ENCODE results near the gene SERPINI2. TPM values are rescaled to one million over a fixed set of nuclear protein-coding genes. Genes with fewer than 3 reads are reported as not detected.

The SERPINI2 gene
- not detected for total RNA-seq

DNA sequence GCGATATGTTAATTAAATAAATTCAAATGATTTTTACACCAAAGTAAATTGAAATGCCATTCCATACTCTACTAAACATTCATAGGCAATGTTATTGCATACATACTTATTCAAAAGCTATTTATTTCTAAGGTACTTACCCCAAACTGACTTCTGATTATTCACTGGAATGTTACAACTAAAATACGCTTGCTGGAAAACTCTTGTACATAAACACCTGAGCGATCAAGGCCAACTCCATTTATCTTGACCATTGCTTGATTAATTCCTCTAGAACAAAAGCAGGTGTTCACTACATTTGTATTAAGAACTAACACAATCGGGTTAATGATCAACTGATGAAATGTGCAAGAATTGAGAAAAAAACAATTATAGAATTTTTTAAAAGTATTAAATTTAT is at the start of gene SERPINI2:
TSS of gene SERPINI2 (minus strand) at position 180 of the 400 bp plus-strand sequence. CDS start 2,208 bp downstream, outside the sequence.
- no peaks in the 10 kb centered on the region for H3K36me3 Mint-ChIP-seq
- H3K4me1 Mint-ChIP-seq, result no peaks in the 10 kb centered on the region
- no peak within 1 kb of the TSS for H3K4me3 Mint-ChIP-seq
- no peaks in the 10 kb centered on the region for H3K9me3 Mint-ChIP-seq (ENCODE audit: low read depth)
- H3K27me3 Mint-ChIP-seq, result no peaks in the 10 kb centered on the region
- CTCF ChIA-PET, result no interaction called here
- H3K27ac Mint-ChIP-seq, result no peak within 1 kb of the TSS
- DNase-seq, result no peak
- ATAC-seq, result no peak

DNA sequence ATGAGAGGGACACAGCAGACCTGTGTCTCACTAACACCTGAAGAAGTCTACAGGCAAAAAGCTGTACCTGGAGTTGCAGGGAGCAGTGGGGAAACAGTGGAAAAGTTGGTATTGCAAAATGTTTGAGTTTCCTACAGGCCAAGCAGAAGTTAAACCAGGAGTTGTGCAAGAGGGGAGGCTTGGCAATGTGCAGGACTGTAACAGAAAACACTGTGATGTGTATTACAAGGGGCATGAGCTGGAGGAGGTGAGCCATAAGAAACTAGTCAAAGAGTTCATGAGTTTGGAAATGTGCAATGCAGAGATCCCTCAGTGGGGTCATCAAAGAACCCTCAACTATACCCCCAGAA is 47.1 kb upstream of the SERPINI2 start:
- Mint-ChIP-seq H3K9me3 (ENCODE audit: low read depth) (no peaks in the 10 kb centered on the region), H3K27ac (no peak overlapping the region), H3K36me3 (no peaks in the 10 kb centered on the region), H3K27me3 (no peaks in the 10 kb centered on the region), H3K4me3 (no peak overlapping the region), H3K4me1 (no peaks in the 10 kb centered on the region)
- CTCF ChIA-PET, result no interaction called here
- DNase-seq (no peak), ATAC-seq (no peak)

GRCh38 chr3:167520266-167521005 is 46.6 kb upstream of the SERPINI2 start:
- Mint-ChIP-seq H3K36me3 (no peaks in the 10 kb centered on the region), H3K27ac (no peak overlapping the region), H3K4me3 (no peak overlapping the region), H3K4me1 (no peaks in the 10 kb centered on the region), H3K9me3 (ENCODE audit: low read depth) (no peaks in the 10 kb centered on the region), H3K27me3 (no peaks in the 10 kb centered on the region)
- DNase-seq, result no peak
- CTCF ChIA-PET, result no interaction called here
- no peak for ATAC-seq

- ATAC-seq (no peak), DNase-seq (no peak)
- Mint-ChIP-seq H3K9me3 (ENCODE audit: low read depth) (no peaks in the 10 kb centered on the region), H3K4me1 (no peaks in the 10 kb centered on the region), H3K36me3 (no peaks in the 10 kb centered on the region), H3K27me3 (no peaks in the 10 kb centered on the region), H3K4me3 (no peak overlapping the region), H3K27ac (no peak overlapping the region)
- CTCF ChIA-PET, result no interaction called here
Measured at GRCh38 chr3:167507954-167508353, 34.1 kb upstream of the SERPINI2 start.

GRCh38 chr3:167502401-167502800 is 28.6 kb upstream of the SERPINI2 start:
- CTCF ChIA-PET, result no interaction called here
- Mint-ChIP-seq H3K27ac (no peak overlapping the region), H3K36me3 (no peaks in the 10 kb centered on the region), H3K4me3 (no peak overlapping the region), H3K4me1 (no peaks in the 10 kb centered on the region), H3K27me3 (no peaks in the 10 kb centered on the region), H3K9me3 (ENCODE audit: low read depth) (no peaks in the 10 kb centered on the region)
- DNase-seq, result no peak
- ATAC-seq, result no peak

- DNase-seq, result no peak
- CTCF ChIA-PET, result no interaction called here
- Mint-ChIP-seq H3K4me3 (no peak overlapping the region), H3K27me3 (no peaks in the 10 kb centered on the region), H3K4me1 (no peaks in the 10 kb centered on the region), H3K9me3 (ENCODE audit: low read depth) (no peaks in the 10 kb centered on the region), H3K36me3 (no peaks in the 10 kb centered on the region), H3K27ac (no peak overlapping the region)
- no peak for ATAC-seq
Measured at GRCh38 chr3:167501941-167502340, 28.1 kb upstream of the SERPINI2 start.

GRCh38 chr3:167497903-167498302 is 24.1 kb upstream of the SERPINI2 start:
- ATAC-seq (no peak), DNase-seq (no peak)
- CTCF ChIA-PET, result no interaction called here
- H3K27ac Mint-ChIP-seq, result no peak overlapping the region
- H3K27me3 Mint-ChIP-seq, result no peaks in the 10 kb centered on the region
- no peaks in the 10 kb centered on the region for H3K9me3 Mint-ChIP-seq (ENCODE audit: low read depth)
- no peaks in the 10 kb centered on the region for H3K4me1 Mint-ChIP-seq
- H3K36me3 Mint-ChIP-seq, result no peaks in the 10 kb centered on the region
- H3K4me3 Mint-ChIP-seq, result no peak overlapping the region

DNA sequence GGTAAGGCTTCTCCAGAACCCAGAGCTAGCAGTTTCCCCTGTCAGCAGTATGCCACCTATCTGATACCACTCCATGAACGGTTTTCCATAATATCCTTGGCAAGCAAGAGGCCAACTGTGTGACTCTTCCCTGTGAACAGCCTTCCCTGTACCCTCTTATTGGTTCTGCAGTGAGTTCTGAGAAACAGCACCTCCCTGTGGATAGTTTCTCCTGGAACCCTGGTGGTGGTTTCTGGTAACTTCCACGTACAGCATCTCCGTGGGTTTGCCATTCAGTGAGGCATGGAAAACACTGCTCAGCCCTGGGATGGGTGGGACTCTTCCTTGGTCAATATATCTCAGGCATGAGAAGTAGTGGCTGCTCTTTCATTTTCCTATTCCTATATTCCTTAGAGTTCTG is 19.4 kb upstream of the SERPINI2 start:
- DNase-seq, result no peak
- H3K4me3 Mint-ChIP-seq, result no peak overlapping the region
- peaks cover 2% of the 10 kb centered on the region for H3K27me3 Mint-ChIP-seq
- H3K36me3 Mint-ChIP-seq, result no peaks in the 10 kb centered on the region
- ATAC-seq, result no peak
- H3K9me3 Mint-ChIP-seq (ENCODE audit: low read depth), result no peaks in the 10 kb centered on the region
- H3K4me1 Mint-ChIP-seq, result no peaks in the 10 kb centered on the region
- CTCF ChIA-PET, result no interaction called here
- H3K27ac Mint-ChIP-seq, result no peak overlapping the region

GRCh38 chr3:167491621-167492020 is 17.8 kb upstream of the SERPINI2 start:
- Mint-ChIP-seq H3K4me1 (no peaks in the 10 kb centered on the region), H3K4me3 (no peak overlapping the region), H3K27ac (no peak overlapping the region), H3K27me3 (peaks cover 2% of the 10 kb centered on the region), H3K9me3 (ENCODE audit: low read depth) (no peaks in the 10 kb centered on the region), H3K36me3 (no peaks in the 10 kb centered on the region)
- DNase-seq (no peak), ATAC-seq (no peak)
- CTCF ChIA-PET, result no interaction called here

- Mint-ChIP-seq H3K27ac (no peak overlapping the region), H3K4me3 (no peak overlapping the region), H3K36me3 (no peaks in the 10 kb centered on the region), H3K27me3 (peaks cover 2% of the 10 kb centered on the region), H3K9me3 (ENCODE audit: low read depth) (no peaks in the 10 kb centered on the region), H3K4me1 (no peaks in the 10 kb centered on the region)
- no peak for DNase-seq
- no peak for ATAC-seq
- CTCF ChIA-PET, result no interaction called here
Measured at GRCh38 chr3:167489571-167489970, 15.7 kb upstream of the SERPINI2 start.

- Mint-ChIP-seq H3K27ac (no peak overlapping the region), H3K9me3 (ENCODE audit: low read depth) (no peaks in the 10 kb centered on the region), H3K4me1 (peaks cover 2% of the 10 kb centered on the region), H3K4me3 (no peak overlapping the region), H3K27me3 (peaks cover 2% of the 10 kb centered on the region), H3K36me3 (no peaks in the 10 kb centered on the region)
- DNase-seq (no peak), ATAC-seq (no peak)
- CTCF ChIA-PET, result no interaction called here
Measured at GRCh38 chr3:167487556-167487955, 13.7 kb upstream of the SERPINI2 start.

DNA sequence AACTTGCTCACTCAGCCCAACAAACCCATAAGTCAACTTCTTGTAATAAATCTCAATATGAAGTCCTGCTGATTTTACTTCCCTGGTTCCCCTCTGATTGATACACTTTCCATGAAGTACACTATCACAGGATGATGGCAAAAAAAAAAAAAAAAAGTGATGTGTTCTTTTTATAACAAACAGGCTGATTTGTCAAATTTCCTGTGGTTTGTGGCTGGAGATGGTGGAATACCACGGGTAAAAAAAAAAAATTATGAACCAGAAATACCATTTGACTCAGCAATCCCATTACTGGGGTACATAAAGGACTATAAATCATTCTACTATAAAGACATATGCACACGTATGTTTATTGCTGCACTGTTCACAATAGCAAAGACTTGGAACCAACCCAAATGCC is 10.7 kb upstream of the SERPINI2 start:
- no peak overlapping the region for H3K27ac Mint-ChIP-seq
- no peaks in the 10 kb centered on the region for H3K9me3 Mint-ChIP-seq (ENCODE audit: low read depth)
- no peaks in the 10 kb centered on the region for H3K27me3 Mint-ChIP-seq
- CTCF ChIA-PET, result no interaction called here
- H3K36me3 Mint-ChIP-seq, result no peaks in the 10 kb centered on the region
- peaks cover 2% of the 10 kb centered on the region for H3K4me1 Mint-ChIP-seq
- no peak for ATAC-seq
- no peak for DNase-seq
- H3K4me3 Mint-ChIP-seq, result no peak overlapping the region

- DNase-seq (no peak), ATAC-seq (no peak)
- Mint-ChIP-seq H3K9me3 (ENCODE audit: low read depth) (no peaks in the 10 kb centered on the region), H3K36me3 (no peaks in the 10 kb centered on the region), H3K27me3 (no peaks in the 10 kb centered on the region), H3K4me3 (no peak overlapping the region), H3K27ac (no peak overlapping the region), H3K4me1 (peaks cover 2% of the 10 kb centered on the region)
- CTCF ChIA-PET, result no interaction called here
Measured at GRCh38 chr3:167483708-167484475, 10.1 kb upstream of the SERPINI2 start.

GRCh38 chr3:167481164-167481563 is 7.3 kb upstream of the SERPINI2 start:
- no peak for DNase-seq
- no peak overlapping the region for H3K4me3 Mint-ChIP-seq
- H3K4me1 Mint-ChIP-seq, result peaks cover 2% of the 10 kb centered on the region
- H3K27me3 Mint-ChIP-seq, result no peaks in the 10 kb centered on the region
- no peaks in the 10 kb centered on the region for H3K9me3 Mint-ChIP-seq (ENCODE audit: low read depth)
- ATAC-seq, result no peak
- no peak overlapping the region for H3K27ac Mint-ChIP-seq
- no peaks in the 10 kb centered on the region for H3K36me3 Mint-ChIP-seq
- CTCF ChIA-PET, result no interaction called here
